Measurements from ENCODE around the gene SEC14L2. TPM values are rescaled to one million over a fixed set of nuclear protein-coding genes. Genes with fewer than 3 reads are reported as not detected.
"Not testable (repeated sequence)": the region's sequence is repeated elsewhere in the genome, so short reads cannot be mapped to it uniquely, and the experiment has no call there.

The SEC14L2 gene
- total RNA-seq, 1 donor from 2014 or later = 14.5 TPM

DNA sequence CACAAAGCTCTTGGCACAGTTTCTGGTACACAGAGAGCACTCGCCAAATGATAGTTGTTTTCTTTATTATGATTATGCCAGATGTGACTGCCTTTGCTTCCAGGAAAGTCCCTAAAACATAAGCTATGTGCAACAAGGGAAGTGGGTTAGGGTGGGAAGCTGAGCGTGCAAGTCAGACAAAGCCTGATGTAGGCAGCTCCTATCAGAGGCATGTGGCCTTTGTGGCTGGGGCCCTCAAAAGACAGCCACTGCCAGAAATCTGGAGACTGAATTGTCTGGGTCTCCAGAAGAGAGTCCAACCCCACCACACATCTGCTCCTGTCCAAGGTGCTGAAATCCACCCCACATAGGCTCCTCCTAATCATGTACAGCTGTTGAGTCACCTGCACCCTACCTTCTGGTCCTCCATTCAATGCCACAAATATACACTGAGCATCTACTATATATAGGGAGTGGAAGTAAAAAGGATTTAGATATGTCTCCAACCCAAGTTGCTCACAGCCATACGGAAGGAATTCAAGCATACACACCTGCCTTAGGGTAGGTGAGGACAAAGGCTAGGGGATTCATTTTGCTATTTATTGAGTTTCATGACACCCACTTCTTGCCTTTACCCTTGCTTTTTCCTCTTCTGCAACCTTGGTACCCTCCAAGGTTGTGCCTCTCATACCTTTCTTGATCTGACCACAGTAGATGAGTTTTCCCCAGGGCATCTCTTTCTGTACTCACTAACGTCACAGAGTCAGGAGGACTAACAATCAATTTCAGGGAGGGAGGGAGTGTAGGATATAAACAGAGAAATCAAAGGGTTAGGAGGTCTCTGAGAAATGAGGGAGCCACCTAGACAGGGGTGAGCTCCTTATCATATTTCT is 62.6 kb downstream of the SEC14L2 start:
- FAIRE-seq (no peak), DNase-seq (ENCODE audit: low read depth) (no peak)
- no peaks in the 10 kb centered on the region for H3K79me2 ChIP-seq (ENCODE audit: insufficient read depth, low read length)
- H3K4me3 Mint-ChIP-seq (ENCODE audit: unreplicated experiment) = no peak overlapping the region
- H3K27ac Mint-ChIP-seq (ENCODE audit: unreplicated experiment) = no peak overlapping the region
- H3K9ac ChIP-seq (ENCODE audit: low read length) = no peak overlapping the region
- H2AFZ ChIP-seq (ENCODE audit: low read depth, low read length) = no peak overlapping the region
- no peaks in the 10 kb centered on the region for H3K36me3 ChIP-seq (ENCODE audit: insufficient read depth, low read length)
- TF ChIP-seq EZH2 (IDR thresholded peaks at IDR 0.05; ENCODE audit: insufficient read depth, low read length) = no peak
- TF ChIP-seq, protein P1, sequence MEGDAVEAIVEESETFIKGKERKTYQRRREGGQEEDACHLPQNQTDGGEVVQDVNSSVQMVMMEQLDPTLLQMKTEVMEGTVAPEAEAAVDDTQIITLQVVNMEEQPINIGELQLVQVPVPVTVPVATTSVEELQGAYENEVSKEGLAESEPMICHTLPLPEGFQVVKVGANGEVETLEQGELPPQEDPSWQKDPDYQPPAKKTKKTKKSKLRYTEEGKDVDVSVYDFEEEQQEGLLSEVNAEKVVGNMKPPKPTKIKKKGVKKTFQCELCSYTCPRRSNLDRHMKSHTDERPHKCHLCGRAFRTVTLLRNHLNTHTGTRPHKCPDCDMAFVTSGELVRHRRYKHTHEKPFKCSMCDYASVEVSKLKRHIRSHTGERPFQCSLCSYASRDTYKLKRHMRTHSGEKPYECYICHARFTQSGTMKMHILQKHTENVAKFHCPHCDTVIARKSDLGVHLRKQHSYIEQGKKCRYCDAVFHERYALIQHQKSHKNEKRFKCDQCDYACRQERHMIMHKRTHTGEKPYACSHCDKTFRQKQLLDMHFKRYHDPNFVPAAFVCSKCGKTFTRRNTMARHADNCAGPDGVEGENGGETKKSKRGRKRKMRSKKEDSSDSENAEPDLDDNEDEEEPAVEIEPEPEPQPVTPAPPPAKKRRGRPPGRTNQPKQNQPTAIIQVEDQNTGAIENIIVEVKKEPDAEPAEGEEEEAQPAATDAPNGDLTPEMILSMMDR (IDR thresholded peaks at IDR 0.05; ENCODE audit: insufficient read depth, low read depth, low read length) = no peak
- H4K20me1 ChIP-seq (ENCODE audit: insufficient read depth, low read length) = no peaks in the 10 kb centered on the region
- peaks cover 15% of the 10 kb centered on the region for H3K27me3 Mint-ChIP-seq (ENCODE audit: low read depth, unreplicated experiment)
- H3K27ac ChIP-seq (ENCODE audit: low read depth, low read length) = no peak overlapping the region
- H3K9me3 Mint-ChIP-seq (ENCODE audit: unreplicated experiment) = no peaks in the 10 kb centered on the region
- peaks cover 4% of the 10 kb centered on the region for H3K27me3 ChIP-seq (ENCODE audit: insufficient read depth, low read length)
- no peak overlapping the region for H3K4me2 ChIP-seq (ENCODE audit: low read length)
- no peaks in the 10 kb centered on the region for H3K4me1 Mint-ChIP-seq (ENCODE audit: low read depth, unreplicated experiment)
- no peak overlapping the region for H3K4me3 ChIP-seq (ENCODE audit: insufficient read depth, low read depth, low read length)
- no peaks in the 10 kb centered on the region for H3K36me3 Mint-ChIP-seq (ENCODE audit: low read depth, unreplicated experiment)
- H3K9me3 ChIP-seq (ENCODE audit: insufficient read depth, low read depth, low read length) = peaks cover 3% of the 10 kb centered on the region
- H3K4me1 ChIP-seq (ENCODE audit: insufficient read depth, low read length) = no peaks in the 10 kb centered on the region

DNA sequence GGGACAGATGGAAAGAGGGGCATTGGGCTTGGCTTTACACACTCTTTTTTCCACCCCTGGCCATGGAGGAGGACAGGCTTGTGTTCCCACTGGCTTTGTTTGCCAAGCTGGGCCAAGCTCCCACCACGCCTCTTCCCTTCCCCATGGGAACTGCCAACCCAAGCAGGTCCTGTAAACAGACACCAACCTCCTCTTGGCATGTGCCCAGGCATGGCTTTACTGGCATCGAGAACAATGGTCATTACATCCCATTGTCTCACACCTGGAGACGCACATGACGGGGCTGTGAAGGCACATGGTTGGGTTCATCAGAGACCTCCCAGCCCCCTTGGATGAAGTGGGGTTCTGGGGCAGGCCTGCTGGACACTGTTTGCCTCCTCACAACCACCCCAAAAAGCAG is 63.3 kb downstream of the SEC14L2 start:
- no peak overlapping the region for H3K27ac ChIP-seq (ENCODE audit: low read depth, low read length)
- H3K36me3 Mint-ChIP-seq (ENCODE audit: low read depth, unreplicated experiment) = no peaks in the 10 kb centered on the region
- no peak overlapping the region for H2AFZ ChIP-seq (ENCODE audit: low read depth, low read length)
- H3K27ac Mint-ChIP-seq (ENCODE audit: unreplicated experiment) = no peak overlapping the region
- H3K27me3 ChIP-seq (ENCODE audit: insufficient read depth, low read length) = peaks cover 4% of the 10 kb centered on the region
- no peak overlapping the region for H3K9ac ChIP-seq (ENCODE audit: low read length)
- H3K9me3 Mint-ChIP-seq (ENCODE audit: unreplicated experiment) = peaks cover 3% of the 10 kb centered on the region
- no peaks in the 10 kb centered on the region for H3K36me3 ChIP-seq (ENCODE audit: insufficient read depth, low read length)
- TF ChIP-seq EZH2 (IDR thresholded peaks at IDR 0.05; ENCODE audit: insufficient read depth, low read length) = no peak
- TF ChIP-seq, protein P1 (IDR thresholded peaks at IDR 0.05; ENCODE audit: insufficient read depth, low read depth, low read length) = no peak
- no peak overlapping the region for H3K4me2 ChIP-seq (ENCODE audit: low read length)
- H3K4me3 Mint-ChIP-seq (ENCODE audit: unreplicated experiment) = no peak overlapping the region
- DNase-seq (ENCODE audit: low read depth) = no peak
- peaks cover 3% of the 10 kb centered on the region for H3K9me3 ChIP-seq (ENCODE audit: insufficient read depth, low read depth, low read length)
- no peak overlapping the region for H3K4me3 ChIP-seq (ENCODE audit: insufficient read depth, low read depth, low read length)
- H3K79me2 ChIP-seq (ENCODE audit: insufficient read depth, low read length) = no peaks in the 10 kb centered on the region
- H3K4me1 Mint-ChIP-seq (ENCODE audit: low read depth, unreplicated experiment) = no peaks in the 10 kb centered on the region
- no peaks in the 10 kb centered on the region for H3K4me1 ChIP-seq (ENCODE audit: insufficient read depth, low read length)
- no peaks in the 10 kb centered on the region for H4K20me1 ChIP-seq (ENCODE audit: insufficient read depth, low read length)
- peaks cover 23% of the 10 kb centered on the region for H3K27me3 Mint-ChIP-seq (ENCODE audit: low read depth, unreplicated experiment)
- FAIRE-seq = no peak

DNA sequence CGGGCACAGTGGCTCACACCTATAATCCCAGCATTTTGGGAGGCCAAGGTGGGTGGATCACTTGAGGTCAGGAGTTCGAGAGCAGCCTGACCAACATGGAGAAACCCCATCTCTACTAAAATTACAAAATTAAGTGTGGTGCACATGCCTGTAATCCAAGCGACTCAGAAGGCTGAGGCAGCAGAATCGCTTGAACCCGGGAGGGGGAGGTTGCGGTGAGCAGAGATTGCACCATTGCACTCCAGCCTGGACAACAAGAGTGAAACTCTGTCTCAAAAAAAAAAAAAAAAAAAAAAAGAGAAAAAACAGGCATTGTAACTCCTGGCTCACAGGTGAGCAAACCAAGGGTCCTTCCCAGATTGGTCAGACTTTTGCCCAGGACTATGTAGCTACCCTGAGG is 63.7 kb downstream of the SEC14L2 start:
- H3K9me3 Mint-ChIP-seq (ENCODE audit: unreplicated experiment); H3K27ac ChIP-seq (ENCODE audit: low read depth, low read length); H4K20me1 ChIP-seq (ENCODE audit: insufficient read depth, low read length); H3K4me1 Mint-ChIP-seq (ENCODE audit: low read depth, unreplicated experiment); H3K4me3 Mint-ChIP-seq (ENCODE audit: unreplicated experiment); H3K9ac ChIP-seq (ENCODE audit: low read length); H3K4me2 ChIP-seq (ENCODE audit: low read length); H3K4me1 ChIP-seq (ENCODE audit: insufficient read depth, low read length); H3K79me2 ChIP-seq (ENCODE audit: insufficient read depth, low read length); H3K36me3 Mint-ChIP-seq (ENCODE audit: low read depth, unreplicated experiment); DNase-seq (ENCODE audit: low read depth); H3K27me3 ChIP-seq (ENCODE audit: insufficient read depth, low read length); H3K27ac Mint-ChIP-seq (ENCODE audit: unreplicated experiment); FAIRE-seq; H3K9me3 ChIP-seq (ENCODE audit: insufficient read depth, low read depth, low read length); H3K36me3 ChIP-seq (ENCODE audit: insufficient read depth, low read length); H2AFZ ChIP-seq (ENCODE audit: low read depth, low read length); H3K4me3 ChIP-seq (ENCODE audit: insufficient read depth, low read depth, low read length): not testable (repeated sequence)
- peaks cover 26% of the 10 kb centered on the region for H3K27me3 Mint-ChIP-seq (ENCODE audit: low read depth, unreplicated experiment)

All from astrocyte (in vitro differentiated cells and primary cell).